CD14-positive monocyte (primary cell): ENCODE results near the gene CLBA1. TPM values are rescaled to one million over a fixed set of nuclear protein-coding genes. Genes with fewer than 3 reads are reported as not detected.

Source experiments
- DNase-seq, 3 donors: peaks; one replicate each; pipeline ENCODE4 v3.0.0-alpha.2; 2011 to 2022
- H2AFZ ChIP-seq: 2 replicates; pipeline ENCODE4 v1.6.0; 2012; ENCODE audit warnings: mild to moderate bottlenecking, low read depth, low read length, inconsistent platforms; ENCODE audit not compliant: insufficient read depth, poor library complexity, severe bottlenecking
- H3K27ac ChIP-seq, 2 donors: 1 replicate in 1 of 2; 2 replicates in 1 of 2; pipeline ENCODE4 v1.5.1; 2012 to 2013; ENCODE audit warnings: low read length in 2 of 2, control low read depth in 1 of 2, inconsistent platforms in 1 of 2, low read depth in 1 of 2, mild to moderate bottlenecking in 1 of 2
- H3K27me3 ChIP-seq, 2 donors: one replicate each; pipeline versions ENCODE4 v1.6.0 to v1.6.1; 2011 to 2013; ENCODE audit warnings: low read length in 2 of 2; ENCODE audit not compliant: control insufficient read depth in 2 of 2, insufficient read depth in 2 of 2
- H3K36me3 ChIP-seq, 2 donors: replicated peaks in 1 of 2; 1 replicate in 1 of 2; 2 replicates in 1 of 2; pipeline versions ENCODE4 v1.5.1 to v1.6.1; 2012 to 2013; ENCODE audit warnings: low read length in 2 of 2, control low read depth in 1 of 2, inconsistent platforms in 1 of 2, mild to moderate bottlenecking in 1 of 2; ENCODE audit not compliant: insufficient read depth in 2 of 2, control insufficient read depth in 1 of 2
- H3K4me1 ChIP-seq, 2 donors: 1 replicate in 1 of 2; 2 replicates in 1 of 2; pipeline versions ENCODE4 v1.5.1 to v1.6.1; 2012 to 2013; ENCODE audit warnings: low read length in 2 of 2, control low read depth in 1 of 2, inconsistent platforms in 1 of 2, mild to moderate bottlenecking in 1 of 2, moderate library complexity in 1 of 2; ENCODE audit not compliant: insufficient read depth in 2 of 2, control insufficient read depth in 1 of 2
- H3K4me2 ChIP-seq: replicated peaks from 2 replicates; pipeline ENCODE3; 2012; ENCODE audit warnings: low read length, moderate library complexity, mild to moderate bottlenecking; ENCODE audit not compliant: poor library complexity, severe bottlenecking; ENCODE audit errors: extremely low read depth
- H3K4me3 ChIP-seq, 3 experiments: fragments of 200-600 bp in 1 of 3; sonication (generic) in 1 of 3; replicated peaks in 1 of 3; 1 replicate in 2 of 3; 2 replicates in 1 of 3; pipeline ENCODE4 v1.5.1; 2011 to 2013; ENCODE audit warnings: low read length in 3 of 3, mild to moderate bottlenecking in 3 of 3, control low read depth in 2 of 3, low read depth in 2 of 3, inconsistent platforms in 1 of 3, moderate library complexity in 1 of 3
- H3K79me2 ChIP-seq: 2 replicates; pipeline ENCODE4 v1.6.0; 2012; ENCODE audit warnings: mild to moderate bottlenecking, control low read depth, inconsistent platforms, low read length, moderate library complexity; ENCODE audit not compliant: insufficient read depth
- H3K9ac ChIP-seq: 2 replicates; pipeline ENCODE4 v1.6.0; 2017; ENCODE audit warnings: low read length, mild to moderate bottlenecking; ENCODE audit not compliant: insufficient read depth, poor library complexity, severe bottlenecking
- H3K9me3 ChIP-seq, 2 donors: replicated peaks in 1 of 2; 1 replicate in 1 of 2; 2 replicates in 1 of 2; pipeline versions ENCODE4 v1.5.1 to v1.6.1; 2012 to 2013; ENCODE audit warnings: low read length in 2 of 2, control low read depth in 1 of 2; ENCODE audit not compliant: control insufficient read depth in 1 of 2, insufficient read depth in 1 of 2
- H4K20me1 ChIP-seq: 2 replicates; pipeline ENCODE4 v1.6.0; 2012; ENCODE audit warnings: mild to moderate bottlenecking, low read length, control low read depth, moderate library complexity; ENCODE audit not compliant: insufficient read depth
- H3K27ac Mint-ChIP-seq, 7 donors: one replicate each; pipeline ENCODE4 v1.8.0; 2020; ENCODE audit warnings: mild to moderate bottlenecking in 7 of 7, mixed read lengths in 7 of 7, moderate library complexity in 6 of 7, inconsistent platforms in 2 of 7
- H3K27me3 Mint-ChIP-seq, 3 donors: one replicate each; pipeline ENCODE4 v1.8.0; 2021 to 2022; ENCODE audit warnings: low read depth in 3 of 3, mild to moderate bottlenecking in 3 of 3, mixed read lengths in 3 of 3, moderate library complexity in 3 of 3, inconsistent platforms in 1 of 3
- H3K36me3 Mint-ChIP-seq, 2 donors: one replicate each; pipeline ENCODE4 v1.8.0; 2020; ENCODE audit warnings: mixed read lengths in 2 of 2, inconsistent platforms in 1 of 2, mild to moderate bottlenecking in 1 of 2
- H3K4me1 Mint-ChIP-seq: one replicate; pipeline ENCODE4 v1.8.0; 2020; ENCODE audit warnings: mild to moderate bottlenecking, mixed read lengths
- H3K4me3 Mint-ChIP-seq, 2 donors: one replicate each; pipeline ENCODE4 v1.8.0; 2020; ENCODE audit warnings: mild to moderate bottlenecking in 2 of 2, mixed read lengths in 2 of 2, moderate library complexity in 1 of 2
- H3K9me3 Mint-ChIP-seq, 7 donors: one replicate each; pipeline ENCODE4 v1.8.0; 2020 to 2022; ENCODE audit warnings: mixed read lengths in 7 of 7, mild to moderate bottlenecking in 6 of 7, moderate library complexity in 6 of 7, inconsistent platforms in 2 of 7
- CTCF ChIP-seq: fragments of 200-600 bp; IDR thresholded peaks from one replicate; pipeline ENCODE4 v1.8.0; 2022; ENCODE audit warnings: antibody characterized with exemption, mild to moderate bottlenecking
- WGBS: methylation state at CpG from one replicate; pipeline ENCODE4 v1.1.5; 2013; ENCODE audit warnings: missing lambda C conversion rate; ENCODE audit not compliant: insufficient coverage; 5-methylcytosine and 5-hydroxymethylcytosine counted together
- intact Hi-C, 2 donors: fragments of 100-400 bp; cut with micrococcal nuclease; formaldehyde crosslinking; loops; one replicate each; pipeline versions ENCODE4 v1.15.0 to v1.15.1; 2023
- polyA plus RNA-seq, 3 donors: library from polyadenylated mRNA; depleted of rRNA in 1 of 3; unstranded in 2 of 3; stranded (reverse) in 1 of 3; fragments of 300-500 nt in 2 of 3; fragments of >200 nt in 1 of 3; fragmentation: Illumina TruSeq in 2 of 3; gene quantifications; 1 replicate in 2 of 3; 2 replicates in 1 of 3; pipeline ENCODE4 v1.2.3, GENCODE V29; 2012 to 2021

The CLBA1 gene
- polyA plus RNA-seq, 3 donors = 0.62 to 0.76 (median 0.63) TPM

GRCh38 chr14:104984056-104984894, 1.3 kb upstream of the CLBA1 start:
- no peak for TF ChIP-seq CTCF
- Histone ChIP-seq H3K79me2 (no peaks in the 10 kb centered on the region), H3K9ac (no peak overlapping the region), H3K4me2 (no peak overlapping the region), H3K27me3 (peaks cover 0 to 13% of the 10 kb centered on the region in 2 donors), H3K4me3 (no peak overlapping the region), H3K4me1 (peaks cover 17 to 23% of the 10 kb centered on the region in 2 donors), H4K20me1 (no peaks in the 10 kb centered on the region), H2AFZ (no peak overlapping the region), H3K36me3 (no peaks in the 10 kb centered on the region), H3K9me3 (no peaks in the 10 kb centered on the region), H3K27ac (no peak overlapping the region)
- peak in 1 of 3 donors; percentile 5 for DNase-seq
- H3K9me3 Mint-ChIP-seq = peaks cover 0 to 3% (median under 1%) of the 10 kb centered on the region in 7 donors
- WGBS = 92% methylated on average over 15 of the region's 15 CpGs
- peak overlapping the region in 5 of 7 donors; percentile 41 to 85 (median 76) for H3K27ac Mint-ChIP-seq
- no peaks in the 10 kb centered on the region for H3K36me3 Mint-ChIP-seq
- H3K27me3 Mint-ChIP-seq = peaks cover 13 to 28% (median 16%) of the 10 kb centered on the region in 3 donors
- intact Hi-C loops = loop anchor here in 1 of 2 donors (10.0 kb wide), 1 partner anchor 189 kb away; the partner anchor contains the start of gene AKT1
- H3K4me3 Mint-ChIP-seq = peak overlapping the region; percentile 72 to 81
- H3K4me1 Mint-ChIP-seq = peaks cover 13% of the 10 kb centered on the region

- H3K79me2 ChIP-seq = no peaks in the 10 kb centered on the region
- peaks cover 2 to 14% (median 8%) of the 10 kb centered on the region in 3 donors for H3K27me3 Mint-ChIP-seq
- H3K4me3 Mint-ChIP-seq = peak overlapping the region; percentile 71 to 73
- intact Hi-C loops = loop anchor here (2.0 to 10.0 kb wide), 2 partner anchors 34 to 192 kb away; partner anchors contain the start of genes AKT1 (in 1 of the 2) and CDCA4 (in 1 of the 2)
- H3K27ac ChIP-seq = no peak overlapping the region
- peaks cover 0 to 5% of the 10 kb centered on the region in 2 donors for H3K27me3 ChIP-seq
- TF ChIP-seq CTCF = no peak
- H3K4me1 Mint-ChIP-seq = peaks cover 13% of the 10 kb centered on the region
- H3K4me1 ChIP-seq = peaks cover 17 to 23% of the 10 kb centered on the region in 2 donors
- no peaks in the 10 kb centered on the region for H3K36me3 ChIP-seq
- H3K9me3 ChIP-seq = no peaks in the 10 kb centered on the region
- DNase-seq = no peak
- H3K27ac Mint-ChIP-seq = peak overlapping the region in 5 of 7 donors; percentile 18 to 78 (median 70)
- WGBS = 74% methylated on average over 14 of the region's 19 CpGs
- peak overlapping the region in 2 of 3 experiments; percentile 42 to 77 for H3K4me3 ChIP-seq
- peak overlapping the region; percentile 91 for H2AFZ ChIP-seq
- peak overlapping the region; percentile 94 for H3K4me2 ChIP-seq
- peak overlapping the region; percentile 51 for H3K9ac ChIP-seq
- peaks cover 0 to 2% (median 0%) of the 10 kb centered on the region in 7 donors for H3K9me3 Mint-ChIP-seq
- H3K36me3 Mint-ChIP-seq = no peaks in the 10 kb centered on the region
- H4K20me1 ChIP-seq = no peaks in the 10 kb centered on the region
Observed at GRCh38 chr14:104986487-104987164, 1.0 kb downstream of the CLBA1 start.
